Ammon's horn (tissue), 1 donor: ENCODE results near the gene PUM1.
"Not testable (repeated sequence)": the region's sequence is repeated elsewhere in the genome, so short reads cannot be mapped to it uniquely, and the experiment has no call there.

Experiments used
- DNase-seq: peaks from one replicate; pipeline ENCODE4 v3.0.0-alpha.2; 2016; ENCODE audit warnings: low spot score

PUM1 gene, protein sequence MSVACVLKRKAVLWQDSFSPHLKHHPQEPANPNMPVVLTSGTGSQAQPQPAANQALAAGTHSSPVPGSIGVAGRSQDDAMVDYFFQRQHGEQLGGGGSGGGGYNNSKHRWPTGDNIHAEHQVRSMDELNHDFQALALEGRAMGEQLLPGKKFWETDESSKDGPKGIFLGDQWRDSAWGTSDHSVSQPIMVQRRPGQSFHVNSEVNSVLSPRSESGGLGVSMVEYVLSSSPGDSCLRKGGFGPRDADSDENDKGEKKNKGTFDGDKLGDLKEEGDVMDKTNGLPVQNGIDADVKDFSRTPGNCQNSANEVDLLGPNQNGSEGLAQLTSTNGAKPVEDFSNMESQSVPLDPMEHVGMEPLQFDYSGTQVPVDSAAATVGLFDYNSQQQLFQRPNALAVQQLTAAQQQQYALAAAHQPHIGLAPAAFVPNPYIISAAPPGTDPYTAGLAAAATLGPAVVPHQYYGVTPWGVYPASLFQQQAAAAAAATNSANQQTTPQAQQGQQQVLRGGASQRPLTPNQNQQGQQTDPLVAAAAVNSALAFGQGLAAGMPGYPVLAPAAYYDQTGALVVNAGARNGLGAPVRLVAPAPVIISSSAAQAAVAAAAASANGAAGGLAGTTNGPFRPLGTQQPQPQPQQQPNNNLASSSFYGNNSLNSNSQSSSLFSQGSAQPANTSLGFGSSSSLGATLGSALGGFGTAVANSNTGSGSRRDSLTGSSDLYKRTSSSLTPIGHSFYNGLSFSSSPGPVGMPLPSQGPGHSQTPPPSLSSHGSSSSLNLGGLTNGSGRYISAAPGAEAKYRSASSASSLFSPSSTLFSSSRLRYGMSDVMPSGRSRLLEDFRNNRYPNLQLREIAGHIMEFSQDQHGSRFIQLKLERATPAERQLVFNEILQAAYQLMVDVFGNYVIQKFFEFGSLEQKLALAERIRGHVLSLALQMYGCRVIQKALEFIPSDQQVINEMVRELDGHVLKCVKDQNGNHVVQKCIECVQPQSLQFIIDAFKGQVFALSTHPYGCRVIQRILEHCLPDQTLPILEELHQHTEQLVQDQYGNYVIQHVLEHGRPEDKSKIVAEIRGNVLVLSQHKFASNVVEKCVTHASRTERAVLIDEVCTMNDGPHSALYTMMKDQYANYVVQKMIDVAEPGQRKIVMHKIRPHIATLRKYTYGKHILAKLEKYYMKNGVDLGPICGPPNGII

DNA sequence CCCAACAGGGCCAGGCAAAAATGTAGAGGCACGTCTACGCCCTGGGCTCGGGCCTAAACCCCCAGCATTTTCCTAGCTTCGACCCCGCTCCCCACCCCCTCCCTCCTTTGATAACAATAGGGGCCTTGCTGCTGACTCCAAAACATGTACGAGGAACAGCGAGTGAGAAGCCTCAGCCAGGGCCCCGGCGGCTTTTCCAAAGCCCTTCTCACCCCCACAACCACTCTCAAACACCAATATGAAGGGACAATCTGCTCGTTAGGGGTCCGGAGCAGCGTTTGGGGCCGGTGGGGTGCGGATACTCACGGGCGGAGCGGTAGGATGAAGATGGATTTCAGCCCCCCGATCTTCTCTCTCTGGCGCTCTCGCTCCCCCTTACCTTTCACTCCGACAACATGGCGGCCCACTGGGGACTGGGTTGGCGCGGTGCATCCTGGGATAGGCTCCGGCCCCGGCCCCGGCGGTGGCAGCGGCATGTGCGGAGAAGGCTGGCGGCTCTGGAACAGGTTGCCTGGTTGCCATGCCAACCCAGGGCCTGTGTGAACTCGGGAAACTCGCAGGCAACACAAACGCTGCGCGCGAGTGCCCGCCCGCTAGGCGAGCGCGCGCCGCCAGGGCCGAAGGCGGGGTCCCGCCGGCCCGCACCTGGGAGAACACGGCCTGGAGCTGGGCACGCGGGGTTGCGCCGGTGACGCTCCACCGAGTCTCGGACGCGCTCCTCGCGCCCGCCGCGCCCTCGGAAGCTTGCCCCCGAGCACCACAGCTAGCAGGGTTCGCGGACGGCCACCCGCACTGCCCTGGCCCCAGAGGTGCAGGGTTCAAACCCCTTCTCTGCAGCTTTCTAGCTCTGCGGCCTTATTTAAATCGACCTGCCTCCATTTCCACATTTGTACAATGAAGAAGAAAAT lies at the start of gene PUM1:
TSS of gene PUM1 (minus strand) at position 408 of the 908 bp plus-strand sequence. CDS start 6,151 bp downstream, outside the sequence.
- peak; percentile 94 for DNase-seq

- no peak for DNase-seq
Observed at GRCh38 chr1:31112266-31112935, 46.9 kb upstream of the PUM1 start.

DNA sequence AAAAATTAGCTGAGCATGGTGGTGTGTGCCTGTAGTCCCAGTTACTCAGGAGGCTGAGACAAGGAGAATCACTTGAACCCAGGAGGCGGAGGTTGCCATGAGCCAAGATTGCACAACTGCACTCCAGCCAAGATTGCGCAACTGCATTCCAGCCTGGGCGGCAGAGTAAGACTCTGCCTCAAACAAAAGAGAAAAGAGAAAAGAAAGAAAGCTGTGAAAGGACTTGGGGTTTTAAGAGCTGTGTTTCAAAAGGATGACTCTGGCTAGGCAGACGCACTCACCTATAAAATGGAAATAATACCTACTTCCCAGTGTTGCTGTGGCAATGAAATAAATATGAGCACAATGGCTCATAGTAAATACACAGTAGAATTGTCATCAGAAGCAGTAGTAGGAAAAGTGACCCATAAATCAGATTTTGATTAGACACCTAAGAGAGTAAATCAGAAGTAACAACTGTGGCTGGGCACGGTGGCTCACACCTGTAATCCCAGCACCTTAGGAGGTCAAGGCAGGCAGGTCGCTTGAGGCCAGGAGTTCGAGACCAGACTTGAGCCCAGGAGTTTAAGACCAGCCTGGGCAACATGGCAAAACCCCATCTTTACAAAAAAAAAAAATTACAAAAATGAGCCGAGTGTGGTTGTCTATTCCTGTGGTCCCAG lies 45.9 kb upstream of the PUM1 start:
- DNase-seq: no peak

DNA sequence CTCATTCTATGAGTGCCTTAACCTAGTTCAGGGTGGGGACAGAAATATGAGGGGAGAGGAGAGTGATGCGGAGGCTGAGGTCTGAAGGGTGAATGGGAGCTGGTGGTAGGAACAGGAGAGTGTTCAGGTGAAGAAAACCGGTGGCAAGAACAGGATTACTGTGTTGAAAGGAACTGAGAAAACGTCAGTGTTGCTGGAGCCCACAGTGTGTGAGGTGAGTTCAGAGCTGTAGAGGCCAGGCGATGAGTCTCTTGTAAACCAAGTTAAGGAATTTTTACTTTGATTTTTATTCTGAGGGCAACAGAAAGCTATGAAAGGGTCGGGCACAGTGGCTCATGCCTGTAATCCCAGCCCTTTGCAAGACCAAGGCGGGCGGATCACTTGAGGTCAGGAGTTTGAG lies 45.3 kb upstream of the PUM1 start:
- DNase-seq: no peak

- no peak for DNase-seq
Observed at GRCh38 chr1:31108861-31109260, 43.3 kb upstream of the PUM1 start.

DNA sequence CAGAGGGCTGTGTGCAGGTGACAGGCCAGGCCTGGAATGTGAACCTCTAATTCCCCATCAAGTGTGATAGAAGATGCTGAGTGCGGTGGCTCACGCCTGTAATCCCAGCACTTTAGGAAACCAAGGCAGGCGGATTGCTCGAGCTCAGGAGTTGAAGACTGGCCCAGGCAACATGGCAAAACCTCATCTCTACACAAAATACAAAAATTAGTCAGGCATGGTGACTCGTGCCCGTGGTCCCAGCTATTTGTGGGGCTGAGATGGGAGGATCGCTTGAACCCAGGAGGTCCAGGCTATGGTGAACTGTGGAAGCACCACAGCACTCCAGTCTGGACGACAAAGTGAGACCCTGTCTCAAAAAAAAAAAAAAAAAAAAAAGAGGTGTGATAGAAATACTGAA lies 40.1 kb upstream of the PUM1 start:
- no peak for DNase-seq

- no peak for DNase-seq
Observed at GRCh38 chr1:31102501-31102950, 37.0 kb upstream of the PUM1 start.

DNA sequence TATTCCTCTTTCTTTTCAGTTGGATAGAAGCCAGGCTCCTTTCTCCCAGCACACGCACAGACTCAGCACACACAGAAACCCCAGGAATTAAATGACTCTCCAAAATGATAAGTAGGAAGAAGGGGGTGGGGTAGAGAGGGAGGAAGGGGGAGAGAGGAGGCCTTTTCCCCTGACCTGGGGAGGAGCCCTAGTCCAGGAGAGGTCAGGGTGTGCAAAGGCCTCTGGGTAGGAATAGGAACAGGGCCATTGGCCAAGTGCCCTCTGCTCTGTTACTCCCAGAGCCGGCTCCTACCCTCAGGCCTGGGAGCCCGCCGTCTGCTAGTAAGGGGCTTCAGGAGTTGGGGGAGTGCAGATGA lies 35.6 kb upstream of the PUM1 start:
- no peak for DNase-seq

DNA sequence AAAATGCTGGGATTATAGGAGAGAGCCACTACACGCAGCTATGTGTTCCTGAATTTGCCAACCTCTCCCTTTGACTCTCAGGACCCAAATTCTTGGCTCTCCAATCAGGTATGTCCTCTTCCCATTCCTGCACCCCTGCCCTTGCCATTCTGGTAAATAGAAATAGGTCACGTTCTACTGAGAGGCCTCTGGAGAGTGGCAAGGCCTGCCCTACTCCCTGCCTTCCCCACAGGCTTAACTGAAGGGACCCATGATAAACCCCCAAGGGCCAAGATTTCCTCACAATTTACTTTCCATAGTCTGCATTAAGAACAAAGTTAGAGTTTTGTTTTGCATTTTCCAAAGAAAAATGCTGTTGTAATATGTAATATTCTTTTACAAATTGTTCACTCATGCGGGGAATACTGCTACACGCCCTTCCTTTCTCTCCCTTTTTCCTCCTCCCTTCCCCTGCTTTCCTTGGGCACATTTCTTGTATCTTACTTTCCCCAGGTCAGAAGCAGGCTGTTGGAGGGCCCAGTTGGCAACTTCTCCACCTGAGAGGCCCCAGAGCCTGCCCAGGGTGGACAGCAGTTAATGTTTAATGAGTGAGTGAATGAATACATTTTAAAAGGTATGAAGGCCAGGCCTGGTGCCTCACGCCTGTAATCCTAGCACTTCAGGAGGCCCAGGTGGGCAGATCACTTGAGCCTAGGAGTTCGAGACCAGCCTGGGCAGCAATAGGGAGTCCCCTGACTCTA lies 33.9 kb upstream of the PUM1 start:
- DNase-seq: no peak

- DNase-seq: no peak
Observed at GRCh38 chr1:31095985-31096384, 30.5 kb upstream of the PUM1 start.

DNA sequence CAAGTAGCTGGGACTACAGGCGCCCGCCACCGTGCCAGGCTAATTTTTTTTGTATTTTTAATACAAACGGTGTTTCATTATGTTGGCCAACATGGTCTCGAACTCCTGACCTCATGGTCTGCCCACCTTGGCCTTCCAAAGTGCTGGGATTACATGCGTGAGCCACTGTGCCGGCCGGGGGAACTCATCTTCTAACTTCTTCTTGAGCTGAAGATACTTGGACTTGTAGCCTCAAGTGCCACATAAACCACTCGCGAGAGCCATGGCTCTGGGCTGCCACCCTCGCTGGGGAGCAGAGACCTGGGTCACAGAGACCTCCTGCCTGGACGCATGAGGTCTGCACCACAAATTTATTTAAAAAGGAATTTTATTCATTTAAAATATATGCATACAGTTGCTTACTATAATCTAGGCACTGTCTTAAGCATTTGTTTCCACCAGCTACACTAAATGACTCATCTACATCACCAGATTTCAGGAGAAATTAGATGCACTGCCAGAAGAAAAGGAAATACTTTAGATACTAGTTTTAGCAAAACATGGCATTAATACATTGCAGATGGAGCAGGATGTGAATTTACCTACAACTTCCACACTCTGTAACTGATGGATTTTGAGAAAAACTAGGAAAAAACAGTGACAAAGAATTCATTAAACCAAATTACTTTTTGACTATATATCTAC lies 29.9 kb upstream of the PUM1 start:
- DNase-seq: no peak

GRCh38 chr1:31088081-31088480 lies 22.6 kb upstream of the PUM1 start:
- DNase-seq: not testable (repeated sequence)

GRCh38 chr1:31084782-31085569 lies 19.5 kb upstream of the PUM1 start:
- DNase-seq: no peak

GRCh38 chr1:31082385-31082784 lies 16.9 kb upstream of the PUM1 start:
- no peak for DNase-seq

DNA sequence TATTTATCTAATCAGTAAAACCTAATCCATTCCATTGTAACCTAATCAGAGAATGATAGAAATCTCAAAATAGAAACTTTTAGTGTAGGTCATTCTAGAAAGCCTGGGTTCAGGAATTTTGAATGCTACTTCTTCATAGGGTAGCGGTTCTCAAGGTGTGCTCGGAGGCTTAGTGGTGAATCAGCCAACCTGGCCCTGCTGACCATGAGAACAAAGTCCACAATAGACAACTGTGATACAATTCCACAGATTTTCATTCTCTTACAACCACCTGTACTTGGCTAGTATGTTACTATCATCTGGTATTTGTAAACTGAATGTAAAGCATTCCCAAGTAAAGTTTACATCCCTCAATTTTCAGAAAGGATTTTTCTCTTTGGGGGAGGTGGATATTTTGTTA lies 7.5 kb upstream of the PUM1 start:
- no peak for DNase-seq

- DNase-seq: no peak
Observed at GRCh38 chr1:31072304-31072746, 6.8 kb upstream of the PUM1 start.

DNA sequence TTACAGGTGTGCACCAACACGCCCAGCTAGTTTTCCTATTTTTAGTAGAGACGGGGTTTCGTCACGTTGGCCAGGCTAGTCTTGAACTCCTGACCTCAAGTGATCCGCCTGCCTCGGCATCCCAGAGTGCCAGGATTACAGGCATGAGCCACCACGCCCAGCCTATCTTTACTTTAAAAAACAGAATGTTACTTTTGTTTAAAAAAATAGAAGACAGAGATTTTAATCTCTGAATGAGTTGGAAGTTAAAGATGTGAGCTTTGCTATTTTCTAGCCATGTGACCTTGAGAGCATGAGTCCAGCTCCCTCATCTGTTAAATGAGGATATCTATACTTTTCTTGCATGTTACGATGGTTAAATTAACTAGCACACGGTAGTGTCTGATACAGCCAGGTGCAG lies 3.9 kb upstream of the PUM1 start:
- DNase-seq: no peak

DNA sequence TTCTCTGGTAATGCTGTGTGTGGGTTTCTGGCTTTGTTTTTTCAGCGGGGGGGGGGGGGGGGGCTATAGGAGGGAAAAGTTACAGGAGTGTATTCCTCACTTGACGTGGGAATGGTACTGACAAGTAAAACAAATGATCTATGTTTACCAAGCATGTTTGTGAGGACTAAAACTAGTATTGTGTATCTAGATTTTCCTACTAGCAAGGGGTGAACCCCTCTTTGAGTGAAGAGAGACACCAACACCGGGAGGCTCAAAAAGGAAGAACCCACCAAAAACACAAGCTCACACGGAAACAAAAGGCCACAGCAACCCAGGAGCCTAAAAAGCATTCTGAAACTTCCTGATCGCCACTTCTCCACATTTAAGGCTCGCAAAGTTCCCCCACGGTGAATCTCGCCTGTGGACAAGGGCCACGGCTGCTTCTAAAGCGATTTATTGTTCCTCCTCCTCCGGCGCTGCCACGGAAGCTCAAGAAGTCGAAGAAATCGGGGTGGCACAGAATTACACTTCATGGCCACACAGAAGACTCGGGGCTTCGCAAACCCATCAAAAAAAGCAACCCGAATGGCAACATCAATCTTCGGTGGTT lies 703 bp downstream of the PUM1 start:
- DNase-seq: peak; percentile 48
